Measurements from ENCODE around the gene WWOX. TPM values are rescaled to one million over a fixed set of nuclear protein-coding genes. Genes with fewer than 3 reads are reported as not detected.

WWOX gene
- total and polyA plus RNA-seq, 2 of the 8 experiments (the other 6 are each of a cell fraction or from before 2014, with no cell fraction given), result 5.4 to 16.7 TPM

DNA sequence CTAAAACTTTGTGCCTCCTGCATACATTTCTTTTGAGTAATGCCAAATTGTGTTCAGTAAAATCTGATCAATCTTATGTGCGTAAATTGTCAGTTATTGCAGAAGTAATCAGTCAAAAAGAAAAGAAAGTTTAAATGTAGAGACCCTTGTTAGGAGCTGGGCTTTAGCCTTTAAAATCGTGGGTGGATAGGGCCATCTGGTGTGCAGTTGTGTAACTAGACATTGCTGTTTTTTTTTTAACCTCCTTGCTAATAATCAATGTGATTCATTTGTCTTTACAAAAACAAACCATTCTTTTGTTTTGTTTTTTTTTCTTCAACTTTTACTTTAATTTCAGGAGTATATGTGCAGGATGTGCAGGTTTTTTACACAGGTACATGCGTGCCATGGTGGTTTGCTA is 5.3 kb upstream of the WWOX start:
- Histone ChIP-seq H3K18ac (ENCODE audit: extremely low read depth, low read length) (no peak overlapping the region), H3K4me3 (ENCODE audit: extremely low read depth in 1 of 4, insufficient read depth in 2 of 4, low read depth in 3 of 4, low read length in 4 of 4) (no peak overlapping the region), H3K4me2 (ENCODE audit: insufficient read depth in 1 of 2, low read depth in 2 of 2, low read length in 2 of 2) (no peak overlapping the region), H2BK20ac (ENCODE audit: low read length) (no peak overlapping the region), H2AFZ (ENCODE audit: low read length) (no peak overlapping the region), H2BK15ac (ENCODE audit: low read length) (no peak overlapping the region), H4K8ac (ENCODE audit: extremely low read depth, insufficient read depth, low read length) (no peak overlapping the region), H2BK120ac (replicated peaks; ENCODE audit: low read depth, low read length) (no peak overlapping the region), H3K9me3 (ENCODE audit: insufficient read depth in 2 of 2, low read depth in 1 of 2, low read length in 1 of 2) (no peaks in the 10 kb centered on the region), H3K36me3 (ENCODE audit: control insufficient read depth in 2 of 4, insufficient read depth in 4 of 4, low read length in 3 of 4) (no peaks in the 10 kb centered on the region), H3K9ac (replicated peaks in 1 of 4; ENCODE audit: extremely low read depth in 1 of 4, low read depth in 3 of 4, low read length in 3 of 4) (no peak overlapping the region), H3K27me3 (replicated peaks in 1 of 4; ENCODE audit: control insufficient read depth in 3 of 4, extremely low read depth in 1 of 4, insufficient read depth in 3 of 4, low read length in 3 of 4) (peaks cover 0 to 11% (median 2%) of the 10 kb centered on the region in 4 experiments; a peak in 4 of 7 replicates), H3K27ac (ENCODE audit: low read depth, low read length) (no peak overlapping the region), H4K91ac (replicated peaks; ENCODE audit: insufficient read length, low read length) (no peak overlapping the region), H3K14ac (ENCODE audit: insufficient read length) (no peak overlapping the region), H2BK12ac (ENCODE audit: low read depth, low read length) (no peak overlapping the region), H3K79me1 (ENCODE audit: low read depth, low read length) (no peaks in the 10 kb centered on the region), H3K23ac (ENCODE audit: insufficient read length) (no peak overlapping the region), H3K23me2 (ENCODE audit: low read depth, low read length) (no peaks in the 10 kb centered on the region), H3K4ac (replicated peaks; ENCODE audit: insufficient read length, low read depth, low read length) (no peak overlapping the region), H2AK5ac (ENCODE audit: low read depth, low read length) (no peak overlapping the region), H2BK5ac (ENCODE audit: low read depth, low read length) (no peak overlapping the region), H3K79me2 (ENCODE audit: control insufficient read depth in 1 of 2, insufficient read depth in 2 of 2, low read length in 2 of 2) (no peaks in the 10 kb centered on the region), H4K20me1 (replicated peaks in 1 of 2; ENCODE audit: control insufficient read depth in 1 of 2, insufficient read depth in 2 of 2, low read length in 2 of 2) (no peaks in the 10 kb centered on the region), H3K56ac (replicated peaks; ENCODE audit: insufficient read length, low read depth, low read length) (no peak overlapping the region), H4K5ac (ENCODE audit: insufficient read length, low read depth, low read length) (no peak overlapping the region), H3K4me1 (replicated peaks in 1 of 4; ENCODE audit: control insufficient read depth in 3 of 4, insufficient read depth in 4 of 4, low read length in 3 of 4) (no peaks in the 10 kb centered on the region)
- no peak for FAIRE-seq
- TF ChIP-seq RAD21 (IDR thresholded peaks at IDR 0.05 in 1 of 2, conservative IDR thresholded peaks at IDR 0.05 in 1 of 2; ENCODE audit: low read depth in 2 of 2, low read length in 2 of 2) (peak; percentile 66 to 70), RFX5 (IDR thresholded peaks at IDR 0.05; ENCODE audit: borderline replicate concordance, low read depth, low read length) (no peak), RBBP5 (IDR thresholded peaks at IDR 0.05; ENCODE audit: borderline replicate concordance, low read depth, low read length) (no peak)
- TF ChIP-seq, protein P1, sequence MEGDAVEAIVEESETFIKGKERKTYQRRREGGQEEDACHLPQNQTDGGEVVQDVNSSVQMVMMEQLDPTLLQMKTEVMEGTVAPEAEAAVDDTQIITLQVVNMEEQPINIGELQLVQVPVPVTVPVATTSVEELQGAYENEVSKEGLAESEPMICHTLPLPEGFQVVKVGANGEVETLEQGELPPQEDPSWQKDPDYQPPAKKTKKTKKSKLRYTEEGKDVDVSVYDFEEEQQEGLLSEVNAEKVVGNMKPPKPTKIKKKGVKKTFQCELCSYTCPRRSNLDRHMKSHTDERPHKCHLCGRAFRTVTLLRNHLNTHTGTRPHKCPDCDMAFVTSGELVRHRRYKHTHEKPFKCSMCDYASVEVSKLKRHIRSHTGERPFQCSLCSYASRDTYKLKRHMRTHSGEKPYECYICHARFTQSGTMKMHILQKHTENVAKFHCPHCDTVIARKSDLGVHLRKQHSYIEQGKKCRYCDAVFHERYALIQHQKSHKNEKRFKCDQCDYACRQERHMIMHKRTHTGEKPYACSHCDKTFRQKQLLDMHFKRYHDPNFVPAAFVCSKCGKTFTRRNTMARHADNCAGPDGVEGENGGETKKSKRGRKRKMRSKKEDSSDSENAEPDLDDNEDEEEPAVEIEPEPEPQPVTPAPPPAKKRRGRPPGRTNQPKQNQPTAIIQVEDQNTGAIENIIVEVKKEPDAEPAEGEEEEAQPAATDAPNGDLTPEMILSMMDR (IDR thresholded peaks at IDR 0.05; ENCODE audit: control extremely low read depth in 1 of 3, insufficient read depth in 1 of 3, low read depth in 1 of 3, low read length in 3 of 3), result peak in 2 of 3 experiments; percentile 31 to 41; a peak in 2 of 4 replicates
- ChIA-PET POLR2A (ENCODE audit: partially characterized antibody) (no interaction called here), CTCF (ENCODE audit: partially characterized antibody) (interaction anchor here (0.7 to 1.9 kb wide), 16 partner anchors 9 to 511 kb away, joined by 3 to 5 read pairs (median 3); partner anchors contain the start of gene CLEC3A)
- 79% methylated on average over 3 of the region's 3 CpGs; no CpG with 5 or more reads in 1 of the 2 experiments for WGBS, 2 experiments (ENCODE audit: extremely low coverage in 1 of 2, insufficient coverage in 1 of 2, insufficient read length in 1 of 2, insufficient replicate concordance in 2 of 2, low coverage in 1 of 2, low lambda C conversion rate in 2 of 2, missing lambda C conversion rate in 1 of 2)
- no peak for DNase-seq (ENCODE audit: low read depth in 1 of 2, low spot score in 2 of 2)

Measured in H1 (cell line).